HepG2 (cell line): ENCODE measurements around the gene TAS1R3. TPM values are rescaled to one million over a fixed set of nuclear protein-coding genes. Genes with fewer than 3 reads are reported as not detected.
A peak's percentile ranks its signal among the peaks of the same experiment; 100 is the strongest.

ENCODE experiments used
- ATAC-seq: fragments of 200-7000 bp; cut with Tn5 transposase; 3 replicates; pipeline ENCODE4 v1.9.1; 2020; ENCODE audit warnings: mild to moderate bottlenecking, moderate library complexity
- BruUV-seq: library from RNA; stranded (reverse); fragments of 400-500 nt; replicated peaks from 2 replicates; lab custom pipeline; 2021; lab: Mats Ljungman, UMichigan
- CTCF ChIA-PET: fragments of 300-600 bp; formaldehyde crosslinking; extraction: SDS; loops from one replicate; lab custom pipeline; 2021; ENCODE audit warnings: low total read pairs, inconsistent platforms, low intra/inter-chr PET ratio; lab: Yijun Ruan, JAX
- POLR2A ChIA-PET: fragments of 350-600 bp; sonication (Branson Sonifier 250); formaldehyde crosslinking; loops from one replicate; lab custom pipeline; 2020; ENCODE audit warnings: antibody characterized with exemption, inconsistent platforms; lab: Yijun Ruan, JAX
- DNase-seq: peaks from one replicate; pipeline ENCODE4 v3.0.0-alpha.2; 2015; ENCODE audit warnings: low spot score
- FAIRE-seq: peaks from 3 replicates; lab custom pipeline; 2011; peaks lifted over from hg19 to GRCh38; lab: Jason Lieb, UNC
- H2AFZ ChIP-seq: one replicate; pipeline ENCODE4 v1.6.1; 2011; ENCODE audit warnings: low read length, inconsistent platforms
- H3K27ac ChIP-seq: fragments of 300-600 bp; 3 replicates; pipeline ENCODE4 v1.8.0; 2011; ENCODE audit warnings: mixed run types, mild to moderate bottlenecking, mixed read lengths, low read length, inconsistent platforms; ENCODE audit not compliant: insufficient read depth; ENCODE audit errors: extremely low read length
- H3K27me3 ChIP-seq, 2 experiments: fragments of 200-600 bp in 1 of 2; 2 replicates in 1 of 2; 3 replicates in 1 of 2; pipeline versions ENCODE4 v1.6.0 to v1.8.0; 2011; ENCODE audit warnings: low read length in 2 of 2, mild to moderate bottlenecking in 2 of 2, moderate library complexity in 2 of 2, inconsistent platforms in 1 of 2; ENCODE audit not compliant: insufficient read depth in 2 of 2, control insufficient read depth in 1 of 2
- H3K36me3 ChIP-seq, 2 experiments: fragments of 200-600 bp in 1 of 2; replicated peaks in 1 of 2; 2 replicates in 1 of 2; 3 replicates in 1 of 2; pipeline versions ENCODE4 v1.5.1 to v1.8.0; 2011; ENCODE audit warnings: low read length in 2 of 2, inconsistent platforms in 1 of 2; ENCODE audit not compliant: insufficient read depth in 2 of 2, control insufficient read depth in 1 of 2
- H3K4me1 ChIP-seq: 2 replicates; pipeline ENCODE4 v1.5.1; 2012; ENCODE audit warnings: low read length, inconsistent platforms; ENCODE audit not compliant: insufficient read depth
- H3K4me2 ChIP-seq: 2 replicates; pipeline ENCODE4 v1.6.0; 2011; ENCODE audit warnings: low read depth, low read length, inconsistent platforms
- H3K4me3 ChIP-seq, 3 experiments: fragments of 200-600 bp in 1 of 3; sonication (generic), shearing (Covaris generic) in 1 of 3; replicated peaks in 1 of 3; 2 replicates each; pipeline ENCODE4 v1.5.1; 2011 to 2016; ENCODE audit warnings: low read length in 3 of 3, inconsistent platforms in 2 of 3, low read depth in 2 of 3, mild to moderate bottlenecking in 2 of 3, control low read depth in 1 of 3, mixed read lengths in 1 of 3; ENCODE audit not compliant: insufficient read depth in 1 of 3
- H3K79me2 ChIP-seq: one replicate; pipeline ENCODE4 v1.6.1; 2011; ENCODE audit warnings: low read length, inconsistent platforms; ENCODE audit not compliant: insufficient read depth
- H3K9ac ChIP-seq: 2 replicates; pipeline ENCODE4 v1.6.0; 2011; ENCODE audit warnings: mild to moderate bottlenecking, low read depth, low read length, inconsistent platforms; ENCODE audit not compliant: insufficient read depth
- H3K9me3 ChIP-seq: 2 replicates; pipeline ENCODE4 v1.5.1; 2012; ENCODE audit warnings: mild to moderate bottlenecking, low read length
- H4K20me1 ChIP-seq: 2 replicates; pipeline ENCODE4 v1.6.0; 2011; ENCODE audit warnings: inconsistent platforms, mild to moderate bottlenecking, low read length, moderate library complexity; ENCODE audit not compliant: insufficient read depth
- CC2D1A ChIP-seq: sonication (generic); formaldehyde crosslinking; IDR thresholded peaks from 2 replicates; pipeline ENCODE4 v1.8.1; 2023; ENCODE audit warnings: mild to moderate bottlenecking, missing genetic modification reagents
- JUN ChIP-seq: sonication (generic); formaldehyde crosslinking; IDR thresholded peaks from 2 replicates; pipeline ENCODE4 v1.4.0; 2020; ENCODE audit warnings: mild to moderate bottlenecking, missing genetic modification reagents
- U2AF2 ChIP-seq: fragments of 200-400 bp; formaldehyde crosslinking; IDR thresholded peaks from 2 replicates; pipeline ENCODE4 v1.6.1; 2017; ENCODE audit warnings: low read depth, mild to moderate bottlenecking, low read length
- WGBS: methylation state at CpG from one replicate; pipeline ENCODE4 v1.1.6; 2017; ENCODE audit warnings: low lambda C conversion rate; 5-methylcytosine and 5-hydroxymethylcytosine counted together
- in situ Hi-C: cut with HindIII; loops from 2 replicates; pipeline ENCODE4 v1.10.0; 2017; ENCODE audit warnings: low pct_unique_long_range_greater_than_20kb; ENCODE audit not compliant: extremely low pct_ligation_motif_present
- intact Hi-C: fragments of 100-400 bp; cut with micrococcal nuclease; formaldehyde crosslinking; loops from one replicate; pipeline ENCODE4 v1.10.0; 2022; ENCODE audit not compliant: unreplicated experiment
- polyA plus RNA-seq, 8 experiments: library from polyadenylated mRNA; depleted of rRNA in 3 of 8; stranded (reverse) in 7 of 8; unstranded in 1 of 8; fragments of >200 nt; fragmentation: Illumina TruSeq in 4 of 8; extraction: Trizol in 4 of 8; gene quantifications; 2 replicates each; pipeline versions ENCODE4 v1.2.1 to v1.2.3, GENCODE V29; 2011 to 2016; ENCODE audit warnings: low read depth in 4 of 8, missing spikeins in 1 of 8, mixed read lengths in 1 of 8; ENCODE audit not compliant: insufficient read depth in 1 of 8
- total RNA-seq, 5 experiments: library from RNA; depleted of rRNA; stranded (reverse); fragments of >200 nt; fragmentation: Illumina TruSeq; extraction: Trizol; gene quantifications; 2 replicates each; pipeline ENCODE4 v1.2.3, GENCODE V29; 2016; ENCODE audit warnings: low read depth in 1 of 5
- TF ChIP-seq, protein P1 (sequence below), 2 experiments: fragments of 450-650 bp in 1 of 2; sonication (generic) in 1 of 2; formaldehyde crosslinking in 1 of 2; IDR thresholded peaks; 2 replicates each; pipeline versions ENCODE4 v1.6.1 to v1.8.0; 2016 to 2022; ENCODE audit warnings: antibody characterized with exemption in 1 of 2, mild to moderate bottlenecking in 1 of 2, missing genetic modification reagents in 1 of 2
- TF ChIP-seq, protein P2 (sequence below), 2 experiments: sonication (generic) in 1 of 2; formaldehyde crosslinking in 1 of 2; IDR thresholded peaks; 2 replicates each; pipeline versions ENCODE4 v1.4.0 to v1.6.1; 2016 to 2020; ENCODE audit warnings: borderline replicate concordance in 1 of 2, low read depth in 1 of 2, mild to moderate bottlenecking in 1 of 2, missing genetic modification reagents in 1 of 2
- TF ChIP-seq, protein P3 (sequence below): sonication (generic); formaldehyde crosslinking; IDR thresholded peaks from 2 replicates; pipeline ENCODE4 v1.5.0; 2020; ENCODE audit warnings: missing genetic modification reagents

TAS1R3 gene
- total and polyA plus RNA-seq, 2 of the 13 experiments (the other 11 are each of a cell fraction or from before 2014, with no cell fraction given): 0.13 to 0.15 TPM

DNA sequence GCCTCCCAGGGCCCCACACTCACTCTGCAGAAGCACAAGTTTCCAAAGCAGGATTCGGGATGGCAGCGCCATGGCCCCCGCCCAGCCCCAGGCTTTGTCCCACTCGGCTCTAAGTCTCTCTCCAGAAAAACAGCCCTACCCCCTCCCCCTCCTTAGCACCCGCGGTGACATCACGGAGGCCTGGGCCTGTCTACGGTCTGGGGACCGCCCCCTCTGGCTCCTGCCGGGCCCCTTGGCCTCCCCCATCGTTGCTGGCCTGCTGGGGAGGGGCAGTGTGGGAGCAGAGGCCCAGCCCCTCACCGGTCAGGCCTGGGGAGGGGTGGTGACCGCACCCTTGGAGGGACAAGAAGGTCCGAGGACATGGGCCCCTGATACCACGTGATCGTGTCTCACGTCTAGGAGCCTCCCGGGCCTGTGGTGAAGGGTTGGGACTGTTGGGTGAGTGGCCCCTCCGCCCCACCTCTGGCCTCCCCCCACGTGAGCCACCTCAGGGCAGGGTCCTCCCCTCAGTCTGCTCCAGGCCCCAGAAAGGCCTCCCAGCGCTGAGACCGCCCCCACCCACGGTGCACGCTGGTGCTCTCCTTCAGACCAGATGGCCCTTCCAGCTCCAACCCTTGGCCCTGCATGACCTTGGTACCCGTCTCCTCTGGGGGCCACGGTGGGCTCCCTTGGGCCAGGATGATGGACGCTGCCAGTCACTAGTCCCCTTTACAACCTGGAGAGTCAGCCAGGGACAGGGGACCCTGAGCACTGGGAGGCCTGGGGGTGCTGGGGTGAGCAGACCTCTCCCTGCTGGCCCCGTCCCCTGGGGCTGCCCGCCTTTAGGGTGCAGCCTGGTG, 27.6 kb downstream of the TAS1R3 start, which contains the start of gene MXRA8:
Gene MXRA8, minus strand, starts transcription at position 123 of the 839 bp plus-strand sequence. Its CDS starts 51 bp downstream, at position 72.
- Histone ChIP-seq H3K9me3 (no peaks in the 10 kb centered on the region), H4K20me1 (no peaks in the 10 kb centered on the region), H3K27ac (peak within 1 kb of the TSS; percentile 88), H3K4me3 (peak within 1 kb of the TSS; percentile 69 to 74 (median 71)), H3K27me3 (no peaks in the 10 kb centered on the region), H2AFZ (no peak within 1 kb of the TSS), H3K4me1 (peaks cover 57% of the 10 kb centered on the region), H3K79me2 (peaks cover 4% of the 10 kb centered on the region), H3K36me3 (no peaks in the 10 kb centered on the region), H3K9ac (peak within 1 kb of the TSS; percentile 80), H3K4me2 (peak within 1 kb of the TSS; percentile 92)
- DNase-seq: peak; percentile 79
- intact Hi-C loops (no loop called here), in situ Hi-C loops (no loop called here)
- peak; percentile 28 for ATAC-seq
- POLR2A ChIA-PET: interaction anchor here (0.6 to 4.0 kb wide), 9 partner anchors 10 to 72 kb away, joined by 3 to 38 read pairs (median 7); partner anchors contain the start of genes AURKAIP1, CCNL2, DVL1 and MRPL20
- 35% methylated on average over 15 of the region's 29 CpGs for WGBS
- no peak for FAIRE-seq
- no TSS peak for BruUV-seq
- CTCF ChIA-PET: no interaction called here
- TF ChIP-seq CC2D1A (no peak), JUN (CRISPR knock-in tag) (0 out of 2 replicates have a peak, but pooled peaks have one; percentile 23), U2AF2 (no peak)
- TF ChIP-seq, protein P1, sequence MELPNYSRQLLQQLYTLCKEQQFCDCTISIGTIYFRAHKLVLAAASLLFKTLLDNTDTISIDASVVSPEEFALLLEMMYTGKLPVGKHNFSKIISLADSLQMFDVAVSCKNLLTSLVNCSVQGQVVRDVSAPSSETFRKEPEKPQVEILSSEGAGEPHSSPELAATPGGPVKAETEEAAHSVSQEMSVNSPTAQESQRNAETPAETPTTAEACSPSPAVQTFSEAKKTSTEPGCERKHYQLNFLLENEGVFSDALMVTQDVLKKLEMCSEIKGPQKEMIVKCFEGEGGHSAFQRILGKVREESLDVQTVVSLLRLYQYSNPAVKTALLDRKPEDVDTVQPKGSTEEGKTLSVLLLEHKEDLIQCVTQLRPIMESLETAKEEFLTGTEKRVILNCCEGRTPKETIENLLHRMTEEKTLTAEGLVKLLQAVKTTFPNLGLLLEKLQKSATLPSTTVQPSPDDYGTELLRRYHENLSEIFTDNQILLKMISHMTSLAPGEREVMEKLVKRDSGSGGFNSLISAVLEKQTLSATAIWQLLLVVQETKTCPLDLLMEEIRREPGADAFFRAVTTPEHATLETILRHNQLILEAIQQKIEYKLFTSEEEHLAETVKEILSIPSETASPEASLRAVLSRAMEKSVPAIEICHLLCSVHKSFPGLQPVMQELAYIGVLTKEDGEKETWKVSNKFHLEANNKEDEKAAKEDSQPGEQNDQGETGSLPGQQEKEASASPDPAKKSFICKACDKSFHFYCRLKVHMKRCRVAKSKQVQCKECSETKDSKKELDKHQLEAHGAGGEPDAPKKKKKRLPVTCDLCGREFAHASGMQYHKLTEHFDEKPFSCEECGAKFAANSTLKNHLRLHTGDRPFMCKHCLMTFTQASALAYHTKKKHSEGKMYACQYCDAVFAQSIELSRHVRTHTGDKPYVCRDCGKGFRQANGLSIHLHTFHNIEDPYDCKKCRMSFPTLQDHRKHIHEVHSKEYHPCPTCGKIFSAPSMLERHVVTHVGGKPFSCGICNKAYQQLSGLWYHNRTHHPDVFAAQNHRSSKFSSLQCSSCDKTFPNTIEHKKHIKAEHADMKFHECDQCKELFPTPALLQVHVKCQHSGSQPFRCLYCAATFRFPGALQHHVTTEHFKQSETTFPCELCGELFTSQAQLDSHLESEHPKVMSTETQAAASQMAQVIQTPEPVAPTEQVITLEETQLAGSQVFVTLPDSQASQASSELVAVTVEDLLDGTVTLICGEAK (IDR thresholded peaks at IDR 0.05): no peak
- TF ChIP-seq, protein P1 (CRISPR knock-in tag; IDR thresholded peaks at IDR 0.05): peak; percentile 46; the same call in 1 of the 2 replicates
- TF ChIP-seq, protein P2, sequence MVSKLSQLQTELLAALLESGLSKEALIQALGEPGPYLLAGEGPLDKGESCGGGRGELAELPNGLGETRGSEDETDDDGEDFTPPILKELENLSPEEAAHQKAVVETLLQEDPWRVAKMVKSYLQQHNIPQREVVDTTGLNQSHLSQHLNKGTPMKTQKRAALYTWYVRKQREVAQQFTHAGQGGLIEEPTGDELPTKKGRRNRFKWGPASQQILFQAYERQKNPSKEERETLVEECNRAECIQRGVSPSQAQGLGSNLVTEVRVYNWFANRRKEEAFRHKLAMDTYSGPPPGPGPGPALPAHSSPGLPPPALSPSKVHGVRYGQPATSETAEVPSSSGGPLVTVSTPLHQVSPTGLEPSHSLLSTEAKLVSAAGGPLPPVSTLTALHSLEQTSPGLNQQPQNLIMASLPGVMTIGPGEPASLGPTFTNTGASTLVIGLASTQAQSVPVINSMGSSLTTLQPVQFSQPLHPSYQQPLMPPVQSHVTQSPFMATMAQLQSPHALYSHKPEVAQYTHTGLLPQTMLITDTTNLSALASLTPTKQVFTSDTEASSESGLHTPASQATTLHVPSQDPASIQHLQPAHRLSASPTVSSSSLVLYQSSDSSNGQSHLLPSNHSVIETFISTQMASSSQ (IDR thresholded peaks at IDR 0.05; ENCODE audit: low read depth): no peak
- TF ChIP-seq, protein P2 (CRISPR knock-in tag; IDR thresholded peaks at IDR 0.05; ENCODE audit: borderline replicate concordance): peak; percentile 33; the same call in 1 of the 2 replicates
- TF ChIP-seq, protein P3, sequence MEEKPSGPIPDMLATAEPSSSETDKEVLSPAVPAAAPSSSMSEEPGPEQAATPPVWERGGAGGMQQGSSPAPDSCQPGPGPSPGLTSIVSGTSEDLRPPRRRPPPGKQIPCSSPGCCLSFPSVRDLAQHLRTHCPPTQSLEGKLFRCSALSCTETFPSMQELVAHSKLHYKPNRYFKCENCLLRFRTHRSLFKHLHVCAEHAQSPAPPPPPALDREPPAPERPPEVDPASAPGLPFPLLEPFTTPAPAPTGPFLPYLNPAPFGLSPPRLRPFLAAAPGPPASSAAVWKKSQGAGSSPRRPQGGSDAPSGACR (CRISPR knock-in tag): 0 out of 2 replicates have a peak, but pooled peaks have one; percentile 34
